PFSK-1 (cell line): ENCODE measurements around the gene BMF.

Experiments
- POLR2AphosphoS5 ChIP-seq: IDR thresholded peaks from 2 replicates; pipeline ENCODE4 v1.6.1; 2012; ENCODE audit warnings: low read depth, mild to moderate bottlenecking, control low read depth, low read length, moderate library complexity
- SIN3A ChIP-seq: IDR thresholded peaks from 2 replicates; pipeline ENCODE4 v1.6.1; 2012; ENCODE audit warnings: mild to moderate bottlenecking, low read length, moderate library complexity, borderline replicate concordance; ENCODE audit not compliant: insufficient read depth
- TF ChIP-seq, protein P1 (sequence below), 2 experiments: IDR thresholded peaks; 2 replicates each; pipeline versions ENCODE4 v1.6.1 to v1.8.0; 2011 to 2012; ENCODE audit warnings: low read depth in 2 of 2, low read length in 2 of 2, control low read depth in 1 of 2, inconsistent platforms in 1 of 2, mild to moderate bottlenecking in 1 of 2, moderate library complexity in 1 of 2; ENCODE audit not compliant: insufficient read depth in 1 of 2

DNA sequence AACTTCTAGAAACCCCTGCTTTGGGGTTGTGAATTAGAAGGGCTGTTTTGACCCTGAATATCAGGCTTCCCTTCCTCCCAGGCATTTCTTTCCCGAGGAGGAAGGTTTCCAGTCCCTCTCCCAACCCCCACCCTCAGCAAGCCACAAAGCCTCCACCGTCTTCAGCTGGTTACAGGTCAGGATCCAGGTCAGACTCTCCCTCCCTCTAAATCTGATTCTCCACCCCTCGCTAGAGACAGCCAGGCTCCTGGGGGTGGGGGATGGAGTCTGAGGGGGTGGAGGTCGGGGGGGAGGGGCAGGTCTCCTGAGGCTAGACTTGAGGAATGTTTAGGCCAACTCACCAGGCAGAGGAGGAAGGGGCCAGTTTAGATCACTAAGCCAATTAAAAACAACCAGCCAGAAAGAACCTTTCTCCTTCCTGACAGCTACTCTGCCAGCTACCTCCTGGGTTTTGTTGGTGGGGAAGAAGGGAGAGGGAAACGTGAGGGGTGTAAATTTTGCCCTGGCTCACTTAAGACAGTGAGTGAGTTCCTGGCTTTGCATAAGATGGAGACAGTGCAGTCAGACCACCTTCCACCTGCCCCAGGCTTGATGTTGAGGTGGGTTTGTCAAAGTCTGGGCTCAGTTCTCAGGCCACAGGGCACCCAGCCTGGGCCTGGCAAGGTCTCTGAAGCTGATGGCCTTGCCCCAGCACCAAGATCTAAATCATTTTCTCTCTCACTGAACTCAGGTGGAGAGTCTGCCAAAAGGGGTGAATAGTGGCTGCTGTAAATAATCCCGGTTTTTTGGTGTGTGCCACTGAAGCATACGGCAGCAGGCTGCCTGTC, 19.5 kb downstream of the BMF start:
- no peak for TF ChIP-seq POLR2AphosphoS5
- no peak for TF ChIP-seq SIN3A
- TF ChIP-seq, protein P1, sequence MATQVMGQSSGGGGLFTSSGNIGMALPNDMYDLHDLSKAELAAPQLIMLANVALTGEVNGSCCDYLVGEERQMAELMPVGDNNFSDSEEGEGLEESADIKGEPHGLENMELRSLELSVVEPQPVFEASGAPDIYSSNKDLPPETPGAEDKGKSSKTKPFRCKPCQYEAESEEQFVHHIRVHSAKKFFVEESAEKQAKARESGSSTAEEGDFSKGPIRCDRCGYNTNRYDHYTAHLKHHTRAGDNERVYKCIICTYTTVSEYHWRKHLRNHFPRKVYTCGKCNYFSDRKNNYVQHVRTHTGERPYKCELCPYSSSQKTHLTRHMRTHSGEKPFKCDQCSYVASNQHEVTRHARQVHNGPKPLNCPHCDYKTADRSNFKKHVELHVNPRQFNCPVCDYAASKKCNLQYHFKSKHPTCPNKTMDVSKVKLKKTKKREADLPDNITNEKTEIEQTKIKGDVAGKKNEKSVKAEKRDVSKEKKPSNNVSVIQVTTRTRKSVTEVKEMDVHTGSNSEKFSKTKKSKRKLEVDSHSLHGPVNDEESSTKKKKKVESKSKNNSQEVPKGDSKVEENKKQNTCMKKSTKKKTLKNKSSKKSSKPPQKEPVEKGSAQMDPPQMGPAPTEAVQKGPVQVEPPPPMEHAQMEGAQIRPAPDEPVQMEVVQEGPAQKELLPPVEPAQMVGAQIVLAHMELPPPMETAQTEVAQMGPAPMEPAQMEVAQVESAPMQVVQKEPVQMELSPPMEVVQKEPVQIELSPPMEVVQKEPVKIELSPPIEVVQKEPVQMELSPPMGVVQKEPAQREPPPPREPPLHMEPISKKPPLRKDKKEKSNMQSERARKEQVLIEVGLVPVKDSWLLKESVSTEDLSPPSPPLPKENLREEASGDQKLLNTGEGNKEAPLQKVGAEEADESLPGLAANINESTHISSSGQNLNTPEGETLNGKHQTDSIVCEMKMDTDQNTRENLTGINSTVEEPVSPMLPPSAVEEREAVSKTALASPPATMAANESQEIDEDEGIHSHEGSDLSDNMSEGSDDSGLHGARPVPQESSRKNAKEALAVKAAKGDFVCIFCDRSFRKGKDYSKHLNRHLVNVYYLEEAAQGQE (IDR thresholded peaks at IDR 0.05; ENCODE audit: insufficient read depth in 1 of 2, low read depth in 2 of 2, low read length in 2 of 2), result no peak
